H1 (cell line): Measurements from ENCODE around the gene RNF224. TPM values are rescaled to one million over a fixed set of nuclear protein-coding genes. Genes with fewer than 3 reads are reported as not detected.

Experiments
- CTCF ChIA-PET: fragments of 300-600 bp; sonication (Branson Sonifier 250); formaldehyde crosslinking; loops from one replicate; lab custom pipeline; 2021; ENCODE audit not compliant: partially characterized antibody; lab: Charles Lee
- POLR2A ChIA-PET: fragments of 300-600 bp; sonication (Branson Sonifier 250); formaldehyde crosslinking; loops from one replicate; lab custom pipeline; 2021; ENCODE audit warnings: inconsistent platforms; ENCODE audit not compliant: partially characterized antibody; lab: Charles Lee
- DNase-seq, 2 experiments: peaks; one replicate each; pipeline versions ENCODE4 v3.0.0 to v3.0.0-alpha.2; 2010 to 2022; ENCODE audit warnings: low spot score in 2 of 2, low read depth in 1 of 2, mixed read lengths in 1 of 2
- FAIRE-seq: peaks from 2 replicates; lab custom pipeline; 2011; peaks lifted over from hg19 to GRCh38; lab: Jason Lieb, UNC
- H2AFZ ChIP-seq: 2 replicates; pipeline ENCODE4 v1.8.1; 2012; ENCODE audit warnings: low read length, inconsistent platforms
- H2AK5ac ChIP-seq: 2 replicates; pipeline ENCODE4 v1.6.1; 2013; ENCODE audit warnings: low read depth, low read length
- H2BK120ac ChIP-seq: replicated peaks from 2 replicates; pipeline ENCODE3; 2013; ENCODE audit warnings: low read depth, low read length, inconsistent platforms
- H2BK12ac ChIP-seq: 2 replicates; pipeline ENCODE4 v1.6.1; 2013; ENCODE audit warnings: low read depth, low read length
- H2BK15ac ChIP-seq: 2 replicates; pipeline ENCODE4 v1.6.1; 2013; ENCODE audit warnings: low read length
- H2BK20ac ChIP-seq: 2 replicates; pipeline ENCODE4 v1.6.1; 2013; ENCODE audit warnings: low read length
- H2BK5ac ChIP-seq: 2 replicates; pipeline ENCODE4 v1.6.1; 2013; ENCODE audit warnings: low read depth, low read length
- H3K14ac ChIP-seq: 2 replicates; pipeline ENCODE4 v1.6.1; 2013; ENCODE audit warnings: inconsistent platforms; ENCODE audit not compliant: insufficient read length
- H3K18ac ChIP-seq: 2 replicates; pipeline ENCODE4 v1.6.1; 2013; ENCODE audit warnings: low read length; ENCODE audit errors: extremely low read depth
- H3K23ac ChIP-seq: 2 replicates; pipeline ENCODE4 v1.6.1; 2013; ENCODE audit warnings: inconsistent platforms; ENCODE audit not compliant: insufficient read length
- H3K23me2 ChIP-seq: 2 replicates; pipeline ENCODE4 v1.6.1; 2013; ENCODE audit warnings: low read depth, low read length
- H3K27ac ChIP-seq: 2 replicates; pipeline ENCODE4 v1.6.1; 2011; ENCODE audit warnings: low read depth, low read length, inconsistent platforms
- H3K27me3 ChIP-seq, 4 experiments: replicated peaks in 1 of 4; 1 replicate in 1 of 4; 2 replicates in 3 of 4; pipeline versions ENCODE4 v1.6.1 to v1.8.1; 2011 to 2013; ENCODE audit warnings: low read length in 3 of 4, mild to moderate bottlenecking in 3 of 4, inconsistent platforms in 2 of 4, mixed read lengths in 2 of 4, moderate library complexity in 1 of 4; ENCODE audit not compliant: control insufficient read depth in 3 of 4, insufficient read depth in 3 of 4; ENCODE audit errors: extremely low read depth in 1 of 4
- H3K36me3 ChIP-seq, 4 experiments: 2 replicates each; pipeline versions ENCODE4 v1.6.1 to v1.8.1; 2011 to 2013; ENCODE audit warnings: mild to moderate bottlenecking in 4 of 4, low read length in 3 of 4, moderate library complexity in 2 of 4, control low read depth in 1 of 4, inconsistent platforms in 1 of 4; ENCODE audit not compliant: insufficient read depth in 4 of 4, control insufficient read depth in 2 of 4
- H3K4ac ChIP-seq: replicated peaks from 2 replicates; pipeline ENCODE3; 2013; ENCODE audit warnings: low read length, low read depth, mixed read lengths, inconsistent platforms; ENCODE audit not compliant: insufficient read length
- H3K4me1 ChIP-seq, 4 experiments: replicated peaks in 1 of 4; 1 replicate in 1 of 4; 2 replicates in 3 of 4; pipeline versions ENCODE4 v1.6.1 to v1.8.1; 2011 to 2013; ENCODE audit warnings: low read length in 3 of 4, inconsistent platforms in 2 of 4, mixed read lengths in 1 of 4; ENCODE audit not compliant: insufficient read depth in 4 of 4, control insufficient read depth in 3 of 4
- H3K4me2 ChIP-seq, 2 experiments: 2 replicates each; pipeline versions ENCODE4 v1.6.1 to v1.8.1; 2011 to 2013; ENCODE audit warnings: low read depth in 2 of 2, low read length in 2 of 2, control low read depth in 1 of 2, inconsistent platforms in 1 of 2, mild to moderate bottlenecking in 1 of 2; ENCODE audit not compliant: insufficient read depth in 1 of 2
- H3K4me3 ChIP-seq, 4 experiments: fragments of 200-600, 300-600 bp in 1 of 4; sonication (generic), shearing (Covaris generic), sonication (Bioruptor Twin) in 1 of 4; 2 replicates each; pipeline versions ENCODE4 v1.5.1 to v1.8.1; 2011 to 2016; ENCODE audit warnings: low read length in 4 of 4, low read depth in 3 of 4, control low read depth in 2 of 4, inconsistent platforms in 2 of 4, mild to moderate bottlenecking in 2 of 4, mixed read lengths in 1 of 4, moderate library complexity in 1 of 4; ENCODE audit not compliant: insufficient read depth in 2 of 4; ENCODE audit errors: extremely low read depth in 1 of 4
- H3K56ac ChIP-seq: replicated peaks from 2 replicates; pipeline ENCODE3; 2013; ENCODE audit warnings: low read depth, mild to moderate bottlenecking, mixed read lengths, low read length, inconsistent platforms; ENCODE audit not compliant: insufficient read length
- H3K79me1 ChIP-seq: 2 replicates; pipeline ENCODE4 v1.6.1; 2013; ENCODE audit warnings: low read depth, low read length, control low read depth
- H3K79me2 ChIP-seq, 2 experiments: 2 replicates each; pipeline versions ENCODE4 v1.6.1 to v1.8.1; 2012 to 2013; ENCODE audit warnings: low read length in 2 of 2, mild to moderate bottlenecking in 2 of 2, inconsistent platforms in 1 of 2; ENCODE audit not compliant: insufficient read depth in 2 of 2, control insufficient read depth in 1 of 2
- H3K9ac ChIP-seq, 4 experiments: replicated peaks in 1 of 4; 1 replicate in 1 of 4; 2 replicates in 3 of 4; pipeline versions ENCODE4 v1.6.1 to v1.8.1; 2011 to 2013; ENCODE audit warnings: low read depth in 3 of 4, low read length in 3 of 4, control low read depth in 2 of 4, mild to moderate bottlenecking in 2 of 4, moderate library complexity in 2 of 4, inconsistent platforms in 1 of 4; ENCODE audit errors: extremely low read depth in 1 of 4
- H3K9me3 ChIP-seq, 2 experiments: 2 replicates each; pipeline versions ENCODE4 v1.6.1 to v1.8.1; 2012 to 2013; ENCODE audit warnings: mild to moderate bottlenecking in 2 of 2, moderate library complexity in 2 of 2, control low read depth in 1 of 2, inconsistent platforms in 1 of 2, low read depth in 1 of 2, low read length in 1 of 2, mixed read lengths in 1 of 2; ENCODE audit not compliant: insufficient read depth in 2 of 2
- H4K20me1 ChIP-seq, 2 experiments: replicated peaks in 1 of 2; 2 replicates each; pipeline versions ENCODE3 to v1.8.1; 2011 to 2013; ENCODE audit warnings: inconsistent platforms in 2 of 2, low read length in 2 of 2, mild to moderate bottlenecking in 1 of 2; ENCODE audit not compliant: insufficient read depth in 2 of 2, control insufficient read depth in 1 of 2
- H4K5ac ChIP-seq: 2 replicates; pipeline ENCODE4 v1.6.1; 2013; ENCODE audit warnings: low read length, low read depth, mixed read lengths, inconsistent platforms; ENCODE audit not compliant: insufficient read length
- H4K8ac ChIP-seq: 2 replicates; pipeline ENCODE4 v1.8.0; 2013; ENCODE audit warnings: mild to moderate bottlenecking, moderate library complexity, low read length, inconsistent platforms; ENCODE audit not compliant: insufficient read depth; ENCODE audit errors: extremely low read depth
- H4K91ac ChIP-seq: replicated peaks from 2 replicates; pipeline ENCODE3; 2013; ENCODE audit warnings: low read length, mixed read lengths, inconsistent platforms; ENCODE audit not compliant: insufficient read length
- BACH1 ChIP-seq: IDR thresholded peaks from 2 replicates; pipeline ENCODE4 v1.6.1; 2012; ENCODE audit warnings: low read length, improper control_type of control experiment
- JUND ChIP-seq: IDR thresholded peaks from 2 replicates; pipeline ENCODE4 v1.6.1; 2011; ENCODE audit warnings: mild to moderate bottlenecking, improper control_type of control experiment, low read length
- KDM5A ChIP-seq: fragments of 200-600 bp; IDR thresholded peaks from 2 replicates; pipeline ENCODE4 v1.7.1; 2012; ENCODE audit warnings: mild to moderate bottlenecking, low read length, inconsistent platforms, mixed read lengths
- MAFK ChIP-seq: IDR thresholded peaks from 2 replicates; pipeline ENCODE4 v1.6.1; 2012; ENCODE audit warnings: low read depth, mild to moderate bottlenecking, improper control_type of control experiment, low read length
- NANOG ChIP-seq: IDR thresholded peaks from 2 replicates; pipeline ENCODE4 v1.6.1; 2011; ENCODE audit warnings: low read length, low read depth, mild to moderate bottlenecking, inconsistent platforms; ENCODE audit not compliant: insufficient read depth, poor library complexity, severe bottlenecking
- NRF1 ChIP-seq: IDR thresholded peaks from 2 replicates; pipeline ENCODE4 v1.6.1; 2011; ENCODE audit warnings: mild to moderate bottlenecking, low read depth, low read length, improper control_type of control experiment
- POLR2AphosphoS5 ChIP-seq: IDR thresholded peaks from 2 replicates; pipeline ENCODE4 v1.6.1; 2011; ENCODE audit warnings: low read depth, low read length
- POU5F1 ChIP-seq: IDR thresholded peaks from 2 replicates; pipeline ENCODE4 v1.6.1; 2011; ENCODE audit warnings: low read depth, mild to moderate bottlenecking, low read length, moderate library complexity
- RBBP5 ChIP-seq: IDR thresholded peaks from 2 replicates; pipeline ENCODE4 v1.7.1; 2012; ENCODE audit warnings: low read depth, mild to moderate bottlenecking, inconsistent platforms, low read length, moderate library complexity, borderline replicate concordance
- RNF2 ChIP-seq: fragments of 200-900, 300-1000 bp; sonication (generic); IDR thresholded peaks from 2 replicates; pipeline ENCODE4 v1.7.1; 2016; ENCODE audit warnings: borderline replicate concordance, low read depth, mild to moderate bottlenecking, antibody characterized with exemption, low read length; ENCODE audit not compliant: poor library complexity, severe bottlenecking; ENCODE audit errors: missing control alignments
- SIRT6 ChIP-seq: IDR thresholded peaks from one replicate; pipeline ENCODE4 v1.7.1; 2012; ENCODE audit warnings: low read length, inconsistent platforms
- SP4 ChIP-seq: IDR thresholded peaks from 2 replicates; pipeline ENCODE4 v1.6.1; 2012; ENCODE audit warnings: low read length, inconsistent platforms
- TAF7 ChIP-seq: optimal IDR thresholded peaks from 2 replicates; pipeline ENCODE3; 2011; ENCODE audit warnings: low read depth, mild to moderate bottlenecking, inconsistent platforms, low read length, moderate library complexity, borderline replicate concordance
- WGBS, 2 experiments: shearing (Covaris generic) in 1 of 2; methylation state at CpG; one replicate each; pipeline versions ENCODE4 v1.1.6 to v1.1.7; 2013 to 2015; ENCODE audit warnings: low lambda C conversion rate in 2 of 2, mixed read lengths in 2 of 2, inconsistent platforms in 1 of 2, low coverage in 1 of 2, missing lambda C conversion rate in 1 of 2; ENCODE audit not compliant: insufficient replicate concordance in 2 of 2, insufficient coverage in 1 of 2, insufficient read length in 1 of 2; ENCODE audit errors: extremely low coverage in 1 of 2, missing lambda C conversion rate in 1 of 2; 5-methylcytosine and 5-hydroxymethylcytosine counted together
- polyA plus RNA-seq, 7 experiments: library from polyadenylated mRNA; depleted of rRNA in 3 of 7; stranded (reverse) in 5 of 7; unstranded in 2 of 7; fragments of >200 nt in 5 of 7; fragments of 200-250 nt in 2 of 7; gene quantifications; 1 replicate in 5 of 7; 2 replicates in 1 of 7; 4 replicates in 1 of 7; pipeline versions ENCODE4 v1.2.1 to v1.2.3, GENCODE V29; 2011 to 2013; ENCODE audit warnings: missing spikeins in 2 of 7, mixed read lengths in 2 of 7
- total RNA-seq: library from RNA; stranded (reverse); fragmentation: NEBNext Ultra II Directional; extraction: Animal tissue kit (Norgen Biotek cat#: 25700); gene quantifications from 2 replicates; pipeline ENCODE4 v1.2.1, GENCODE V29; 2021
- TF ChIP-seq, protein P1 (sequence below): IDR thresholded peaks from 2 replicates; pipeline ENCODE4 v1.6.1; 2011; ENCODE audit warnings: low read length, improper control_type of control experiment

Gene RNF224
- total and polyA plus RNA-seq, 2 of the 8 experiments (the other 6 are each of a cell fraction or from before 2014, with no cell fraction given), result 0.24 TPM; not detected in 1

DNA sequence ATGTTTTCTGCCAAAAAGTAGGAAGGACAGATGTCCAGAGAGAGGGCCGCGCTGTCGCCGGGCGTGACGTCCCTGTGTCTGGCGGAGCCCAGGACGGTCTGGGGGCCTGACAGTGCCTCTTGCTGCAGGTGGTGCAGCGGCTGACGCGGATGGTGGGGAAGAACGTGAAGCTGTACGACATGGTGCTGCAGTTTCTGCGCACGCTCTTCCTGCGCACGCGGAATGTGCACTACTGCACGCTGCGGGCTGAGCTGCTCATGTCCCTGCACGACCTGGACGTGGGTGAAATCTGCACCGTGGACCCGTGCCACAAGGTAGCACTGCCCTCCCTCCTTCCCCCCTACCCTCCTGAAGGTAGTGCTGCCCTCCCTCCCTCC is 35.6 kb downstream of the RNF224 start:
- FAIRE-seq (no peak), DNase-seq (no peak)
- ChIA-PET CTCF (interaction anchor here (1.0 to 5.3 kb wide), 5 partner anchors 10 to 26 kb away, joined by 3 to 29 read pairs (median 8); a partner anchor contains a TSS), POLR2A (interaction anchor here (1.6 to 69.9 kb wide), 3 partner anchors 6 to 28 kb away, joined by 3 to 1462 read pairs (median 1462); partner anchors contain the start of genes CYSRT1, NDOR1, NELFB and RNF208)
- Histone ChIP-seq H3K4me3 (no peak overlapping the region), H3K23ac (no peak overlapping the region), H3K36me3 (peaks cover 9 to 34% (median 26%) of the 10 kb centered on the region in 4 experiments), H2BK20ac (no peak overlapping the region), H3K79me1 (no peaks in the 10 kb centered on the region), H2BK12ac (no peak overlapping the region), H2AK5ac (no peak overlapping the region), H3K9me3 (no peaks in the 10 kb centered on the region), H4K91ac (no peak overlapping the region), H2AFZ (no peak overlapping the region), H2BK120ac (no peak overlapping the region), H3K4ac (no peak overlapping the region), H3K56ac (no peak overlapping the region), H3K79me2 (no peaks in the 10 kb centered on the region), H4K20me1 (peaks cover 0 to 9% of the 10 kb centered on the region in 2 experiments), H3K9ac (no peak overlapping the region), H3K4me1 (no peaks in the 10 kb centered on the region), H3K27ac (no peak overlapping the region), H3K18ac (no peak overlapping the region), H3K27me3 (no peaks in the 10 kb centered on the region), H4K5ac (no peak overlapping the region), H4K8ac (no peak overlapping the region; the same call in 1 of the 2 replicates), H2BK5ac (peak overlapping the region; percentile 73), H2BK15ac (no peak overlapping the region), H3K14ac (no peak overlapping the region), H3K23me2 (no peaks in the 10 kb centered on the region), H3K4me2 (no peak overlapping the region)
- 92% methylated on average over 24 of the region's 24 CpGs; no CpG with 5 or more reads in 1 of the 2 experiments for WGBS, 2 experiments
- no peak for TF ChIP-seq RBBP5
- TF ChIP-seq SP4, result no peak
- no peak for TF ChIP-seq NRF1
- TF ChIP-seq MAFK, result no peak
- TF ChIP-seq BACH1, result no peak
- TF ChIP-seq JUND, result no peak
- no peak for TF ChIP-seq KDM5A
- no peak for TF ChIP-seq SIRT6
- no peak for TF ChIP-seq POU5F1
- TF ChIP-seq POLR2AphosphoS5, result no peak
- TF ChIP-seq TAF7, result no peak
- TF ChIP-seq, protein P1, sequence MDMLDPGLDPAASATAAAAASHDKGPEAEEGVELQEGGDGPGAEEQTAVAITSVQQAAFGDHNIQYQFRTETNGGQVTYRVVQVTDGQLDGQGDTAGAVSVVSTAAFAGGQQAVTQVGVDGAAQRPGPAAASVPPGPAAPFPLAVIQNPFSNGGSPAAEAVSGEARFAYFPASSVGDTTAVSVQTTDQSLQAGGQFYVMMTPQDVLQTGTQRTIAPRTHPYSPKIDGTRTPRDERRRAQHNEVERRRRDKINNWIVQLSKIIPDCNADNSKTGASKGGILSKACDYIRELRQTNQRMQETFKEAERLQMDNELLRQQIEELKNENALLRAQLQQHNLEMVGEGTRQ, result no peak
- TF ChIP-seq NANOG, result no peak
- TF ChIP-seq RNF2, result no peak
